Caco-2 (cell line): ENCODE measurements around the gene CDCP2. TPM values are rescaled to one million over a fixed set of nuclear protein-coding genes. Genes with fewer than 3 reads are reported as not detected.

Experiments
- BruUV-seq: library from RNA; stranded (reverse); fragments of 400-500 nt; replicated peaks from 2 replicates; lab custom pipeline; 2021; lab: Mats Ljungman, UMichigan
- CTCF ChIA-PET: fragments of 300-600 bp; sonication (Branson Sonifier 250); formaldehyde crosslinking; loops from one replicate; lab custom pipeline; 2022; ENCODE audit warnings: antibody characterized with exemption; lab: Charles Lee
- POLR2A ChIA-PET: fragments of 300-600 bp; sonication (Branson Sonifier 250); formaldehyde crosslinking; loops from one replicate; lab custom pipeline; 2022; ENCODE audit warnings: antibody characterized with exemption; lab: Charles Lee
- DNase-seq, 2 experiments: peaks; one replicate each; pipeline versions ENCODE4 v3.0.0 to v3.0.0-alpha.2; 2020 to 2022
- H3K27me3 ChIP-seq: replicated peaks from 2 replicates; pipeline ENCODE4 v1.6.0; 2011; ENCODE audit warnings: low read length; ENCODE audit not compliant: control insufficient read depth, insufficient read depth
- H3K36me3 ChIP-seq: 2 replicates; pipeline ENCODE4 v1.5.1; 2011; ENCODE audit warnings: low read length; ENCODE audit not compliant: control insufficient read depth, insufficient read depth
- H3K4me1 ChIP-seq: fragments of 250-450 bp; sonication (Bioruptor Pico); 2 replicates; pipeline ENCODE4 v1.5.1; 2020; ENCODE audit warnings: mild to moderate bottlenecking
- H3K4me3 ChIP-seq: 2 replicates; pipeline ENCODE4 v1.5.1; 2011; ENCODE audit warnings: low read depth, mild to moderate bottlenecking, control low read depth, low read length
- H3K9me3 ChIP-seq: fragments of 250-450 bp; sonication (Bioruptor Pico); 2 replicates; pipeline ENCODE4 v1.5.1; 2020; ENCODE audit warnings: mild to moderate bottlenecking, moderate library complexity
- H3K27ac Mint-ChIP-seq: one replicate; pipeline ENCODE4 v1.8.0; 2022; ENCODE audit warnings: mixed read lengths; ENCODE audit not compliant: unreplicated experiment
- H3K27me3 Mint-ChIP-seq: one replicate; pipeline ENCODE4 v1.8.0; 2022; ENCODE audit warnings: mixed read lengths; ENCODE audit not compliant: insufficient read depth, unreplicated experiment
- H3K36me3 Mint-ChIP-seq: one replicate; pipeline ENCODE4 v1.8.0; 2022; ENCODE audit warnings: mild to moderate bottlenecking, mixed read lengths; ENCODE audit not compliant: insufficient read depth, unreplicated experiment
- H3K4me1 Mint-ChIP-seq: one replicate; pipeline ENCODE4 v1.8.0; 2022; ENCODE audit warnings: low read depth, mixed read lengths; ENCODE audit not compliant: unreplicated experiment
- H3K4me3 Mint-ChIP-seq: one replicate; pipeline ENCODE4 v1.8.0; 2022; ENCODE audit warnings: mild to moderate bottlenecking, moderate library complexity, mixed read lengths; ENCODE audit not compliant: unreplicated experiment
- H3K9me3 Mint-ChIP-seq: one replicate; pipeline ENCODE4 v1.8.0; 2022; ENCODE audit warnings: mixed read lengths; ENCODE audit not compliant: unreplicated experiment
- CTCF ChIP-seq, 2 experiments: fragments of 200-600 bp in 1 of 2; IDR thresholded peaks; 1 replicate in 1 of 2; 2 replicates in 1 of 2; pipeline versions ENCODE4 v1.5.1 to v1.8.0; 2011 to 2022; ENCODE audit warnings: antibody characterized with exemption in 1 of 2, control low read depth in 1 of 2, inconsistent platforms in 1 of 2, low read depth in 1 of 2, low read length in 1 of 2, mild to moderate bottlenecking in 1 of 2, moderate library complexity in 1 of 2; ENCODE audit not compliant: insufficient read depth in 1 of 2, severe bottlenecking in 1 of 2, unreplicated experiment in 1 of 2
- intact Hi-C: fragments of 100-400 bp; cut with micrococcal nuclease; formaldehyde crosslinking; loops from one replicate; pipeline ENCODE4 v1.10.0; 2022; ENCODE audit not compliant: unreplicated experiment
- total RNA-seq: library from RNA; stranded (reverse); gene quantifications from 2 replicates; pipeline ENCODE4 v1.2.3, GENCODE V29; 2022

CDCP2 gene
- total RNA-seq, 1 experiment from 2014 or later: not detected

- CTCF ChIA-PET: interaction anchor here (0.8 to 1.4 kb wide), 3 partner anchors 78 to 601 kb away, joined by 3 to 8 read pairs (median 3); no protein-coding TSS in a partner anchor
- Histone ChIP-seq H3K27me3 (no peaks in the 10 kb centered on the region), H3K4me3 (peak overlapping the region; percentile 51), H3K9me3 (no peaks in the 10 kb centered on the region), H3K36me3 (no peaks in the 10 kb centered on the region), H3K4me1 (0 out of 2 replicates have a peak, but pooled peaks cover 3% of the 10 kb centered on the region)
- no peak for TF ChIP-seq CTCF (IDR thresholded peaks at IDR 0.05; ENCODE audit: insufficient read depth in 1 of 2, low read depth in 1 of 2, low read length in 1 of 2, severe bottlenecking in 1 of 2, unreplicated experiment in 1 of 2)
- Mint-ChIP-seq H3K27ac (peak overlapping the region; percentile 80), H3K9me3 (no peaks in the 10 kb centered on the region), H3K4me1 (peaks cover 8% of the 10 kb centered on the region), H3K36me3 (no peaks in the 10 kb centered on the region), H3K27me3 (no peaks in the 10 kb centered on the region), H3K4me3 (peak overlapping the region; percentile 90)
- POLR2A ChIA-PET: interaction anchor here (0.6 to 1.0 kb wide), 3 partner anchors 62 to 300 kb away, joined by 3 to 6 read pairs (median 4); no protein-coding TSS in a partner anchor
- intact Hi-C loops: no loop called here
- no peak for DNase-seq
- TSS peak; percentile 81 for BruUV-seq
Observed at GRCh38 chr1:54199151-54199764, 46.5 kb upstream of the CDCP2 start.

GRCh38 chr1:54193453-54193852 is 40.7 kb upstream of the CDCP2 start:
- BruUV-seq: no TSS peak
- H3K4me1 Mint-ChIP-seq: no peaks in the 10 kb centered on the region
- H3K4me3 ChIP-seq: no peak overlapping the region
- H3K27ac Mint-ChIP-seq: no peak overlapping the region
- CTCF ChIA-PET: no interaction called here
- H3K27me3 Mint-ChIP-seq: no peaks in the 10 kb centered on the region
- no peak for DNase-seq
- no peak overlapping the region for H3K4me3 Mint-ChIP-seq
- POLR2A ChIA-PET: no interaction called here
- H3K27me3 ChIP-seq: no peaks in the 10 kb centered on the region
- H3K9me3 ChIP-seq: no peaks in the 10 kb centered on the region
- TF ChIP-seq CTCF (IDR thresholded peaks at IDR 0.05; ENCODE audit: insufficient read depth in 1 of 2, low read depth in 1 of 2, low read length in 1 of 2, severe bottlenecking in 1 of 2, unreplicated experiment in 1 of 2): no peak
- H3K36me3 ChIP-seq: no peaks in the 10 kb centered on the region
- no peaks in the 10 kb centered on the region for H3K9me3 Mint-ChIP-seq
- no peaks in the 10 kb centered on the region for H3K4me1 ChIP-seq
- intact Hi-C loops: no loop called here
- no peaks in the 10 kb centered on the region for H3K36me3 Mint-ChIP-seq

GRCh38 chr1:54191525-54191924 is 38.7 kb upstream of the CDCP2 start:
- H3K4me1 ChIP-seq: no peaks in the 10 kb centered on the region
- H3K27me3 ChIP-seq: no peaks in the 10 kb centered on the region
- intact Hi-C loops: no loop called here
- no peaks in the 10 kb centered on the region for H3K9me3 Mint-ChIP-seq
- H3K27ac Mint-ChIP-seq: no peak overlapping the region
- no peak for DNase-seq
- H3K36me3 Mint-ChIP-seq: no peaks in the 10 kb centered on the region
- no peak overlapping the region for H3K4me3 ChIP-seq
- no peak for TF ChIP-seq CTCF (IDR thresholded peaks at IDR 0.05; ENCODE audit: insufficient read depth in 1 of 2, low read depth in 1 of 2, low read length in 1 of 2, severe bottlenecking in 1 of 2, unreplicated experiment in 1 of 2)
- no peaks in the 10 kb centered on the region for H3K36me3 ChIP-seq
- ChIA-PET POLR2A (no interaction called here), CTCF (interaction anchor here (0.6 kb wide), 1 partner anchor 63 kb away, joined by 5 read pairs; no protein-coding TSS in a partner anchor)
- no peaks in the 10 kb centered on the region for H3K27me3 Mint-ChIP-seq
- H3K4me3 Mint-ChIP-seq: no peak overlapping the region
- no peaks in the 10 kb centered on the region for H3K9me3 ChIP-seq
- no peaks in the 10 kb centered on the region for H3K4me1 Mint-ChIP-seq
- BruUV-seq: no TSS peak
